PFSK-1 (cell line): ENCODE measurements around the gene FNDC5.

Experiments used
- POLR2AphosphoS5 ChIP-seq: IDR thresholded peaks from 2 replicates; pipeline ENCODE4 v1.6.1; 2012; ENCODE audit warnings: low read depth, mild to moderate bottlenecking, control low read depth, low read length, moderate library complexity
- REST ChIP-seq, 2 experiments: IDR thresholded peaks; 2 replicates each; pipeline versions ENCODE4 v1.6.1 to v1.8.0; 2011 to 2012; ENCODE audit warnings: low read depth in 2 of 2, low read length in 2 of 2, control low read depth in 1 of 2, inconsistent platforms in 1 of 2, mild to moderate bottlenecking in 1 of 2, moderate library complexity in 1 of 2; ENCODE audit not compliant: insufficient read depth in 1 of 2
- TAF1 ChIP-seq: IDR thresholded peaks from 2 replicates; pipeline ENCODE4 v1.6.1; 2012; ENCODE audit warnings: low read length, control low read depth, borderline replicate concordance; ENCODE audit not compliant: insufficient read depth

GRCh38 chr1:32900956-32901822, 30.5 kb upstream of the FNDC5 start, which contains the start of gene TMEM54:
- TF ChIP-seq POLR2AphosphoS5: no peak
- TF ChIP-seq REST (IDR thresholded peaks at IDR 0.05; ENCODE audit: insufficient read depth in 1 of 2, low read depth in 2 of 2, low read length in 2 of 2): no peak
- TF ChIP-seq TAF1: no peak
